Natural killer cell (primary cell): ENCODE results near the gene PRKAR1B. TPM values are rescaled to one million over a fixed set of nuclear protein-coding genes. Genes with fewer than 3 reads are reported as not detected.

ENCODE experiments used
- ATAC-seq, 3 donors: fragments of 150-1000 bp in 2 of 3; fragments of 200-7000 bp in 1 of 3; cut with Tn5 transposase; 1 replicate in 1 of 3; 2 replicates in 2 of 3; pipeline ENCODE4 v1.10.0; 2021; ENCODE audit warnings: mild to moderate bottlenecking in 2 of 3, moderate library complexity in 2 of 3
- DNase-seq, 2 donors: peaks; one replicate each; pipeline versions ENCODE4 v3.0.0 to v3.0.0-alpha.2; 2013 to 2021; ENCODE audit warnings: mixed read lengths in 1 of 2
- H3K27ac ChIP-seq: one replicate; pipeline ENCODE4 v1.5.1; 2013; ENCODE audit warnings: mild to moderate bottlenecking, low read length
- H3K27me3 ChIP-seq: one replicate; pipeline ENCODE4 v1.6.1; 2013; ENCODE audit warnings: low read length; ENCODE audit not compliant: control insufficient read depth, insufficient read depth
- H3K36me3 ChIP-seq: one replicate; pipeline ENCODE4 v1.6.1; 2013; ENCODE audit warnings: low read length; ENCODE audit not compliant: control insufficient read depth, insufficient read depth
- H3K4me1 ChIP-seq: one replicate; pipeline ENCODE4 v1.6.1; 2013; ENCODE audit warnings: low read length; ENCODE audit not compliant: control insufficient read depth, insufficient read depth
- H3K4me3 ChIP-seq: one replicate; pipeline ENCODE4 v1.5.1; 2013; ENCODE audit warnings: low read length
- H3K9me3 ChIP-seq: one replicate; pipeline ENCODE4 v1.6.1; 2013; ENCODE audit warnings: low read length; ENCODE audit not compliant: control insufficient read depth, insufficient read depth
- H3K27ac Mint-ChIP-seq, 2 donors: one replicate each; pipeline ENCODE4 v1.8.0; 2022; ENCODE audit warnings: mild to moderate bottlenecking in 2 of 2, mixed read lengths in 2 of 2, moderate library complexity in 1 of 2
- H3K27me3 Mint-ChIP-seq, 2 donors: one replicate each; pipeline ENCODE4 v1.8.0; 2022; ENCODE audit warnings: low read depth in 2 of 2, mixed read lengths in 2 of 2
- H3K36me3 Mint-ChIP-seq: one replicate; pipeline ENCODE4 v1.8.0; 2022; ENCODE audit warnings: mixed read lengths
- H3K4me1 Mint-ChIP-seq, 2 donors: one replicate each; pipeline ENCODE4 v1.8.0; 2022; ENCODE audit warnings: mixed read lengths in 2 of 2
- H3K4me3 Mint-ChIP-seq: one replicate; pipeline ENCODE4 v1.8.0; 2022; ENCODE audit warnings: mild to moderate bottlenecking, moderate library complexity, mixed read lengths
- H3K9me3 Mint-ChIP-seq, 2 donors: one replicate each; pipeline ENCODE4 v1.8.0; 2022; ENCODE audit warnings: mixed read lengths in 2 of 2
- CTCF ChIP-seq: fragments of 200-600 bp; IDR thresholded peaks from one replicate; pipeline ENCODE4 v1.8.0; 2022; ENCODE audit warnings: antibody characterized with exemption
- WGBS: methylation state at CpG from one replicate; pipeline ENCODE4 v1.1.7; 2013; ENCODE audit warnings: missing lambda C conversion rate; ENCODE audit not compliant: insufficient coverage; 5-methylcytosine and 5-hydroxymethylcytosine counted together
- intact Hi-C: fragments of 100-400 bp; cut with micrococcal nuclease; formaldehyde crosslinking; loops from one replicate; pipeline ENCODE4 v1.14.2; 2022
- total RNA-seq, 4 donors: library from RNA; stranded (reverse); fragments of 120-200 nt in 1 of 4; gene quantifications; one replicate each; pipeline versions ENCODE4 v1.2.3 to v1.2.4, GENCODE V29; 2013 to 2022

The PRKAR1B gene
- total RNA-seq, 3 donors from 2014 or later (not counting 1 experiment from before 2014, with no cell fraction given) = 2.4 to 3.8 (median 3.0) TPM

GRCh38 chr7:605661-606450, 121.2 kb downstream of the PRKAR1B start:
- H3K36me3 Mint-ChIP-seq = no peaks in the 10 kb centered on the region
- H3K36me3 ChIP-seq = no peaks in the 10 kb centered on the region
- intact Hi-C loops = loop anchor here (2.0 kb wide), 1 partner anchor 13 kb away; no protein-coding TSS in a partner anchor
- no peaks in the 10 kb centered on the region for H3K27me3 Mint-ChIP-seq
- no peak overlapping the region for H3K4me3 Mint-ChIP-seq
- no peak overlapping the region for H3K4me3 ChIP-seq
- no peaks in the 10 kb centered on the region for H3K27me3 ChIP-seq
- DNase-seq (no peak), ATAC-seq (no peak)
- peaks cover 78% of the 10 kb centered on the region for H3K4me1 ChIP-seq
- no peaks in the 10 kb centered on the region for H3K9me3 ChIP-seq
- WGBS = 94% methylated on average over 33 of the region's 33 CpGs
- no peaks in the 10 kb centered on the region for H3K9me3 Mint-ChIP-seq
- peak overlapping the region; percentile 98 for H3K27ac ChIP-seq
- no peak for TF ChIP-seq CTCF
- peaks cover 38 to 52% of the 10 kb centered on the region in 2 donors for H3K4me1 Mint-ChIP-seq
- H3K27ac Mint-ChIP-seq = peak overlapping the region; percentile 100

GRCh38 chr7:604884-605531, 122.1 kb downstream of the PRKAR1B start:
- intact Hi-C loops = loop anchor here (2.0 to 5.0 kb wide), 3 partner anchors 14 to 317 kb away; no protein-coding TSS in a partner anchor
- no peaks in the 10 kb centered on the region for H3K27me3 ChIP-seq
- H3K9me3 ChIP-seq = no peaks in the 10 kb centered on the region
- H3K36me3 Mint-ChIP-seq = no peaks in the 10 kb centered on the region
- WGBS = 61% methylated on average over 26 of the region's 28 CpGs
- DNase-seq (no peak), ATAC-seq (no peak)
- H3K27ac Mint-ChIP-seq = peak overlapping the region; percentile 100
- H3K9me3 Mint-ChIP-seq = no peaks in the 10 kb centered on the region
- peak overlapping the region; percentile 41 for H3K4me3 ChIP-seq
- H3K4me3 Mint-ChIP-seq = peak overlapping the region; percentile 98
- H3K4me1 ChIP-seq = peaks cover 78% of the 10 kb centered on the region
- H3K4me1 Mint-ChIP-seq = peaks cover 30 to 45% of the 10 kb centered on the region in 2 donors
- peak overlapping the region; percentile 98 for H3K27ac ChIP-seq
- no peak for TF ChIP-seq CTCF
- H3K27me3 Mint-ChIP-seq = no peaks in the 10 kb centered on the region
- no peaks in the 10 kb centered on the region for H3K36me3 ChIP-seq

GRCh38 chr7:604001-604883, 122.8 kb downstream of the PRKAR1B start:
- H3K27me3 Mint-ChIP-seq = no peaks in the 10 kb centered on the region

More at GRCh38 chr7:604001-604883, 122.8 kb downstream of the PRKAR1B start:
- no peaks in the 10 kb centered on the region for H3K36me3 Mint-ChIP-seq
- 4% methylated on average over 37 of the region's 37 CpGs for WGBS
- DNase-seq (peak; percentile 93 to 96), ATAC-seq (peak; percentile 61 to 89 (median 78))
- Histone ChIP-seq H3K27ac (peak overlapping the region; percentile 98), H3K4me1 (peaks cover 78% of the 10 kb centered on the region), H3K36me3 (no peaks in the 10 kb centered on the region), H3K4me3 (peak overlapping the region; percentile 41), H3K27me3 (no peaks in the 10 kb centered on the region), H3K9me3 (no peaks in the 10 kb centered on the region)
- peak overlapping the region; percentile 98 for H3K4me3 Mint-ChIP-seq
- H3K4me1 Mint-ChIP-seq = peaks cover 25 to 43% of the 10 kb centered on the region in 2 donors
- peak overlapping the region; percentile 100 for H3K27ac Mint-ChIP-seq
- H3K9me3 Mint-ChIP-seq = no peaks in the 10 kb centered on the region
- intact Hi-C loops = loop anchor here (2.0 to 5.0 kb wide), 3 partner anchors 15 to 318 kb away; no protein-coding TSS in a partner anchor
- no peak for TF ChIP-seq CTCF
